HG03575 (cell line): Measurements from ENCODE around the gene HPSE2.
"Not testable (repeated sequence)": the region's sequence is repeated elsewhere in the genome, so short reads cannot be mapped to it uniquely, and the experiment has no call there.

ENCODE experiments used
- ATAC-seq: cut with Tn5 transposase; IDR thresholded peaks from one replicate; pipeline ENCODE4 v1.9.1; 2021; ENCODE audit not compliant: unreplicated experiment, insufficient number of reproducible peaks, low FRiP score; ENCODE audit errors: extremely low read depth

HPSE2 gene

DNA sequence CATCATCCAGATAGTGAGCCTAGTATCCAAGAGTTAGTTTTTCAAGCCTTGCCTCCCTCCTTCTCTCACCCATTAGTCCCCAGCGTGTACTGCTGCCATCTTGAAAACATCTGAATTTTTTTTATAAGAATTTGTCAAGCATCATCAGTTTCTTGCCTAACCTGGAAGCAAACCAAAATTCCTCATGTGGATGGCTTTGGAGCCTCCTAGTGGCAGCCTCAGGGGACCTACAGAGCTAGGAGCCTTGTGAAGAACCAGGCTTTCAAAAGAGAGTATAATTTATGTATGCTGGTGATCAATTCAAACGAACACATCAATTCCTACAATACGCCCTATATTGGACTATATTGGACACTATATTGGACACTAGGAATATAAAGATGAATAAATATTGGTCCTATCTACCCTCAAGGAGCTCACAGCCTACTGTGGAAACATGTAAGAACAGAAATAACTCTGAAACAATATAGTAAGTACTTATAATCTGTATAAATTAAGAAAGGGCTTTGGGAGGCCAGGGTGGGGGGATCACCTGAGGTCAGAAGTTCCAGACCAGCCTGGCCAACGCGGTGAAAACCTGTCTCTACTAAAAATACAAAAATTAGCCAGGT, 63.4 kb downstream of the HPSE2 start:
- no peak for ATAC-seq

DNA sequence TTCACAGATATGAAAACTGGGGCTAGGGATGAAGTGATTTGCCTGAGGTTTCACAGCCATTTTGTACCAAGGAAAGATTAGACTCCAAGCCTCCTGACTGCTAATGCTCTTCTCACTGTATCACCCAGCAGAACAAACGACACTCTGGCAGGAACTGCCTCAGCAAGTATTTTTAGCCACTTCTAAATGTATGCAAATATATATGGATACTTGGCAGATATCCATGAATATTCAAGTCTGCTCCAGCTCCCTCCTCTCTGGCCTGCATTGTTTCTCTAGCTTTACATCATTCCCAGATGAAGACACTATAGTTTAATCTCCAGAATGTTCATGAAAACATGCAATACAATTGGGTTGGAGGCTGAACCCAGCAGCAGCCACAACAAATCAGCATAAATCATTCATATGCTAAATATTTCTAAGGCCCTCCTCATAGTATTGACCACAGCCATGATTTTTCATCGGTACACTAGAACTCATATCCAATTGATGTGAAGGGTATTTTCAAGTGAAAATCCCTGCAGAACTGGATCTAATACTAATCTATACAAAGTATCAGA, 65.5 kb downstream of the HPSE2 start:
- ATAC-seq, result no peak

- no peak for ATAC-seq
Measured at GRCh38 chr10:99161165-99161564, 74.5 kb downstream of the HPSE2 start.

DNA sequence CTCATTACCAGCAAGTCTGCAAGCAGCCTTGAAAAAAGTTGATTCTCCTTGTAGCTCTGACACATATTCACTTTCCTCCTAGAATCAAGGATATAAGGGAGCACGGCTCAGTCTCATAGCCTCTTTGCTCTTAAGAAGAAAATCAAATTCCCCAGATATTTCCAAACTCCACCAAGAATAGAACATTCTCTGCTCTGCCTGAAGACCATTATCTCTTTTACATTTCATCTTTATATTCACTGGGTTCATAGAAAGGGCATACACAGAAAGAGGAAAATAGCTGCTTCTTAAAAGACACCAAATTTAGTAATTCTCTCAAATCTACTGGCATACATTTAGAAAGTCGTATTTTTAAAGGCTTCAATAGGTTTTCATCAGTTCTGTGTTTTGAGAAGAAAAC, 92.0 kb downstream of the HPSE2 start:
- ATAC-seq, result no peak

GRCh38 chr10:99143011-99143410, 92.6 kb downstream of the HPSE2 start:
- no peak for ATAC-seq

- ATAC-seq, result not testable (repeated sequence)
Measured at GRCh38 chr10:99132897-99133296, 102.8 kb downstream of the HPSE2 start.

DNA sequence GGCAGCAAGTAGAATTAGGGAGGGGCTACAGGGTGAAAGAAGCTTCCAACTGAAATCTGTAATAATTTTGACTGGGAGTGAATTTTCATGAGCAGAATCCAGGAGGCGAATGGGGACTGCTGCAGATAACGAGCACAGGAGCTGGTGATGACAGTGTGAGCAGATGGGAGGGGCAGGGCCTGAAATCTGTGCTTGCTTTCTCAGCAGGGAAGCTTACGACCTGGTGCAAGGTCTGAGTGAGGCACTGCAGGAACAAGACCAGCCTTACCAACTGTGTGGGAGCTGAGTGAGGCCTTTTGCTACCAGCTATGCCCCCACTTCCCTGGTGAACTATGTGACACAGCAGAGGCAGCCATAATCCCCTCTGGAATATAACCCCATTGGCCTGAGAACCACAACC, 109.8 kb downstream of the HPSE2 start:
- no peak for ATAC-seq

DNA sequence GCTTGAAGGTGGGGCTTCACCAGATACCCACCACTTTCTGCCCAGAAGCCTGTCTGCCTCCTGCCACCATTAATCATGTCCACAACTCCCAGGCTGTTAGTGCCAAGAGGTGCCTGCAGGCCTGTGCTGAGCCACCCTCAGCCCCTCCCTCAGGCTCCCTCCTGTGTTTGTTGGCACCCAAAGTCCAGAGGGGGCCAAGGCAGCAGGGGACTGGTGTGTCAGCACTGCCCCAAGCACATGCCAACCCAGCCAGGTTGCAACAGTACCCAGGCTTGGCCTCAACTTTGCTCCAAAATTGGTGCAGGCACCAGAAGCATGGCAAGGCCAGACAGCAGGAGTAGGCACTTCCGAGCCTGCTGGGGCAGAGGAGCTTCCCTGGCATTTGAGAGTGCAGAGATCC, 111.3 kb downstream of the HPSE2 start:
- no peak for ATAC-seq

DNA sequence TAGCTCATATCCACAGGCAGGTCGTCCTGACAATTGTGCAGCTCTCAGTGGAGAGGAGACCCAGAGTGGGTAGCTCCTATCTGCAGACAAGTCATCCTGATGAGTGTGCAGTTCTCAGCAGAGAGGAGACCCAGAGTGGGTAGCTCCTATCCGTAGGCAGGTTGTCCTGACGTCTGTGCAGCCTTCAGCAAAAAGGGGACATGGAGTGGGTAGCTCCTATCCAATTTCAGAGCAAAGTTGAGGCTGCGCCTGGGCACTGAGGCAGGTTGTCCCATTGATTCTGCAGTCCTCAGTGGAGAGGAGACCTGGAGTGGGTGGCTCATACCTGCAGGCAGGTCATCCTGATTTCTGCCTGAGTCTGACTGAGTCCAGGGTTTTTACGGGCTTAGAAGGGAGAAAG, 111.8 kb downstream of the HPSE2 start:
- ATAC-seq, result no peak

DNA sequence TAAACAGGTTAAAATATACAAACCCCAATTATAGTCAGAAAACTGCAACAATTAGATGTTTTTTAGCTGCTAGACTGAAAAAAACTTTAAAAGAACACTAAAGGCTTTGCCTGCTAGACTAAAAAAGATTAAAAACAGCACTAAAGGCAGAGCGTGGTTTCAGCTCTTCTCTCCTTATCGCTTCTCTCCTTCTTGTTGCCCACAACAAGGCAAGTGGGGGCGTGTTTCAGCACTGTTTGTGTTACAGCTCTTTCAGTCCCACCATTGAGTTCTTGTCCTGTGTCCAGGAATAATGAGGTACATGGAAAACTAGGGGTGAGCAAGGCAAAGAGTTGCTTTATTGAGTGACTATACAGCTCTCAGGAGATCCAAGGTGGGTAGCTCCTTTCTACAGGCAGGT, 112.3 kb downstream of the HPSE2 start:
- ATAC-seq, result no peak

DNA sequence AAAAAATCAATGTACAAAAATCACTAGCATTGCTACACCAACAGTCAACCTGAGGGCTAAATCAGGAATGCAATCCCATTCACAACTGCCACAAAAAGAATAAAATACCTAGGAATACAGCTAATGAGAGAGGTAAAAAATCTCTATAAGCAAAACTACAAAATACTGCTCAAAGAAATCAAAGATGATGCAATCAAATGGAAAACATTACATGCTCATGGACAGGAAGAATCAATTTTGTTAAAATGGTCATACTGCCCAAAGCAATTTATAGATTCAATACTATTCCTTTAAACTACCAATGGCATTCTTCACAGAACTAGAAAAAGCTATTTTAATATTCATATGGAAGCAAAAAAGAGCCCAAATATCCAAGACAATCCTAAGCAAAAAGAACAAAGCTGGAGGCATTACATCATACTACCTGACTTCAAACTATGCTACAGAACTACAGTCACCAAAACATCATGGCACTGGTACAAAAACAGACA, 116.3 kb downstream of the HPSE2 start:
- ATAC-seq, result no peak

DNA sequence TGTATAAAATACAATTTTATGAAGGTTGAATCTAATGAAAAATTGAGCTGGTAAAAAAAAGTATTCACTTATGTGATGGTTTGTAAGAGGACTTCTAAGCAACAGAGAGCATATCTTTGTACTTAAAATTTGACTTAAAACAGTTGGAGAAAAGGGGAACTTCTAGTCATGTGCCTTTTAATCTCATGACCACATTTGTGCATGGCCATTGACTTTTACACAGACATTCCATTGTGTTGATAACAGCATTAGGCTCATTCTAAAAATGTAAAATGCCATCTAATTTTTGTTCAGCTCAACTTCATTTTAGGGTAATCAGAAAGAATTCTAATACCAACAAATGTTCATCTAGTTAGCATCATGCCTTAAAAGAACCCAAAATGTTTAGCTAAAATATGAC, 119.9 kb downstream of the HPSE2 start:
- ATAC-seq, result no peak

DNA sequence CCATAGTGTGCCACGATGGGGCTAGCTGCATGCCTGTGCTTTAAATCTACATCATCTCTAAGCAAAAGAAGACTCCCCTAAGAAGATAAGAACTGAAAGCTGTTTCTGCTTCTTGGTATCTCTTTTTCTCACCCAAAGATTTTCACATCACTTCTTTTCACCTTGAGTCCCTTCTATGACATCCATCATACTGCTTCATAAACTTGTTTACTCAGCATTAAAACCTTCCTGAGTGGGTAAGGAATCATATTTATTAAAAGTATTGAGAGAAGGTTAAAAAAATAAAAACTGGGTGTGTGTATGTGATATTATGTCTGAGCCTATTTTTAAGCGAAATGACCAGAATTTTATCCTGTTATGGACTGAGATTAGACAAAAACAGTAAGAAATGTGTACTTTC, 150.3 kb downstream of the HPSE2 start:
- ATAC-seq, result no peak

GRCh38 chr10:99084161-99084560, 151.5 kb downstream of the HPSE2 start:
- ATAC-seq, result no peak

DNA sequence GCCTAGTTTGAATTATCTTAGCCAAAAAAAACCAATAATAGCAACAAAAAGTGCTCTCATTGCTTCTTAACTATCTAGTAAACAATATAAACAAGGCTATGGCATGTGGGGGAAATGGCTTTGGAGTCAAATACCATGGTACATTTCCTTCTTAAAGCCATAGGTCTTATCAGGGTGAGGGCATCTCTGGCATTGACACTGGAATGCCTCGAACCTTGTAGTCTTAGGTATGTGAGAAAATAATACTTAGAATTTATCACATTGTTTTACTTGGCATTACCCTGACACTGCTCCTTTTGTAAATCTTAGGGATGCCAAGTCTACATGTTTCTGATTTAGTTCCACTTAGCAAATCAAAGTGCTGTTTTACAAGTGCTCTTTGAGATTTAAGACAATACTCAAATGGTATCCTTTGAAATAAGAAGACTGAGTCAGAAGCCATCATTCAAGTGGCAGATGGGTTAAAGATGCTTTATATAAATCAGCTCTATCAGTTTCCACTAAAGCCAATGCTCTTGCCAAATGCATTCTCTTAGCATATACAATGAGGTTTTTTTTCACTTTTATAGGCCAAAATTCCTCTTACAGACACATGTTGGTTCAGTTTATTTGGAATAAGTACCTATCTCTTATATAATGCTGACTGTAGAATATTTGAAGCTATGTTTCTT, 155.2 kb downstream of the HPSE2 start:
- ATAC-seq, result no peak

DNA sequence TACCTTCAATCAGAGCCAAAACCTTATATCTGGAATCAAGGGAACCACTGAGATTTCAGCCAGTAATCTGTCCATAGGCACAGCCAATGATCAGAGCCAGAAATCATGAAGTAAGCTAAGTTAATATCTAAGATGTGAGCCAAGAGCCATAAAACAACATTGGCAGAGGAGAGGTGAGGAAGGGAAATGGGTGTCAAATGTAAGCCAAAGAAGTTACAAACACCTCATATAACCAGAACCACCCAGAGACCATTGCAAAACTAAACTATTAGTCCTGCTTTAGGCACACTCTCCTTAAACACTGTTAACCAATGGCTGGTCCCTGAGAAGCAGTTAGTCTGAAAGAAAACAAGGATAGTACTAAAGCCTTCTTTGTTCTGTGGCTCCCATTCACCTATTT, 173.1 kb downstream of the HPSE2 start:
- no peak for ATAC-seq

DNA sequence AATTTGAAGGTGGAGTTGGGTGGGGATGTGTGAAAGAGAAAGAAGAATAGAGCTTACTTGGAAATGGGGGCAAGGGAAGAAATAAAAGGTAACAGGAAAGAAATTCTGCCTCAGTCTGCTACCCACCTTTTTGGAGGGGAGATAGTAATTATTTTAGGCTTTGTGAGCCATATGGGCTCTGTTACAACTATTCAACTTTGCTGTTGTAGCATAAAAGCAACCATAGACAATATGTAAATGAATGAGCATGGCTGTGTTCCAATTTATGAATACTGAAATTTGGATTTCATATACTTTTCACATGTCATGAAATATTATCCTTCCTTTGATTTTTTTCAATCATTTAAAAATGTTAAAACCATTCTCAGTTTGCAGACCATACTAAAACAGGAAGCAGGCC, 176.9 kb downstream of the HPSE2 start:
- no peak for ATAC-seq

DNA sequence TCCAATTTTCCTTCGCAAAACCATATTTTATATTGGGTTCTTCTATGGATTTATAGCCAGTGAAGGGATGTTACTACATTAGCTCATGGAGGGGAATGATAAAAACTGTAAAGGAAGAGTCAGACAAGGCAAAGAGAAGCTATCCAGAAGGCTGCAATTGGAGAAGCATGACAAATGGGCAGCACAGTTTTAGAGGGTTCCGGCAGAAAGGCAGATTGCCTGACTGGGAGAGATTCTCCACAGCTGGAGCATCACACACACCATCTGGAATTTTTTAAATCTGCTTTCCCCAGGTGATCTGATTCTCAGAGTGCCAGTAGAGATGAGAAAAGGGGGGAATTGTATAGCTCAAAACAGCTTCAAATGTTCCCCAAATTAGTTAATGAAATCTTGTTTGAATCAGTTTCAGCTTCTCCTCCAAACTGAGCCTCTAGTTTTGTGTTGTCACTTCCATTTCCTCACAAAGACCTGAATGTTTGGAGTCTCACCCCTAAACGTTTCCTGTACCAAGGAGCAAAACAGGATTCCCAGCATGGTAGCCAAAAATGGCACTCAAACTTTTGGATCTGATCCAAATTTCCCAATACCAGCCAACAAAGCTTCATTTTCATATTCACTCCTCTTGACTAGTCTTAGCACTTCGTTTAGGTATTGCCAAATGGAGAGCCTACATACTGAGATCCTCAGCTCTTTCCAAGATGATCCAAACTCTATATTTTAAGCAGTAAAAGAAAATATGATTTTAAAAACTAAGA, 177.5 kb downstream of the HPSE2 start:
- no peak for ATAC-seq

DNA sequence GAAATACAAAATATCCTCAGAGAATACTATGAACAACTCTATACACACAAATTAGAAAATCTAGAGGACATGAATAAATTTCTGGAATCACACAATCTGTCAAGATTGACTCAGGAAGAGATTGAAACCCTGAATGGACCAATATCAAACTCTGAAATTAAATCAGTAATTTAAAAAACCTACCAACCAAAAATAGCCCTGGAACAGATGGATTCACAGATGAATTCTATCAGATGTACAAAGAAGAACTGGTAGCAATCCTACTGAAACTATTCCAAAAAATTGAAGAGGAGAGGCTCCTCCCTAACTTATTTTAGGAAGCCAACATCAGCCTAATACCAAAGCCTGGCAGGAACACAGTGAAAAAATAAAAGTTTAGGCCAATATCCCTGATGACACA, 190.0 kb downstream of the HPSE2 start:
- no peak for ATAC-seq
